Pancreas (tissue), 10 donors: ENCODE results near the gene RHBDL3. TPM values are rescaled to one million over a fixed set of nuclear protein-coding genes. Genes with fewer than 3 reads are reported as not detected.

Experiments used
- ATAC-seq, 4 donors: fragments of 200-7000 bp; cut with Tn5 transposase; one replicate each; pipeline versions ENCODE4 v1.8.0 to v1.9.1; 2020; ENCODE audit warnings: mild to moderate bottlenecking in 4 of 4, moderate library complexity in 4 of 4
- DNase-seq, 6 donors: peaks; one replicate each; pipeline ENCODE4 v3.0.0-alpha.2; 2020
- FAIRE-seq: peaks from 2 replicates; lab custom pipeline; 2012; peaks lifted over from hg19 to GRCh38; lab: Jason Lieb, UNC
- H3K27ac ChIP-seq, 4 donors: fragments of 200-600 bp; sonication (generic); 1 replicate in 3 of 4; 2 replicates in 1 of 4; pipeline versions ENCODE4 v1.5.0 to v1.8.0; 2020
- H3K27me3 ChIP-seq, 4 donors: fragments of 200-600 bp; one replicate each; pipeline ENCODE4 v1.8.0; 2021
- H3K36me3 ChIP-seq, 3 donors: fragments of 200-600 bp; sonication (generic) in 1 of 3; one replicate each; pipeline versions ENCODE4 v1.5.0 to v1.8.0; 2020 to 2021
- H3K4me1 ChIP-seq, 3 donors: fragments of 200-600 bp; one replicate each; pipeline ENCODE4 v1.8.0; 2021
- H3K4me3 ChIP-seq, 4 donors: fragments of 200-600 bp; sonication (generic) in 2 of 4; one replicate each; pipeline versions ENCODE4 v1.5.0 to v1.8.0; 2020 to 2021
- H3K9me3 ChIP-seq, 4 donors: fragments of 200-600 bp; one replicate each; pipeline ENCODE4 v1.8.0; 2021
- CTCF ChIP-seq, 4 donors: fragments of 200-600 bp; sonication (generic) in 3 of 4; IDR thresholded peaks; one replicate each; pipeline versions ENCODE4 v1.5.0 to v1.8.0; 2021; ENCODE audit warnings: antibody characterized with exemption in 4 of 4
- WGBS, 2 donors: extraction: QIAGEN DNeasy Blood & Tissue Kit; methylation state at CpG; one replicate each; pipeline ENCODE4 v1.1.7; 2013; 5-methylcytosine and 5-hydroxymethylcytosine counted together
- intact Hi-C, 3 donors: fragments of 100-400 bp; cut with DNase I; formaldehyde crosslinking; loops; one replicate each; pipeline versions ENCODE4 v1.11.1 to v1.14.2; 2022
- polyA plus RNA-seq, 2 donors: library from polyadenylated mRNA; stranded (reverse); fragments of 200-250 nt; gene quantifications; one replicate each; pipeline ENCODE4 v1.2.3, GENCODE V29; 2013
- total RNA-seq, 6 donors: library from RNA; stranded (reverse); fragmentation: NEBNext Ultra II Directional in 4 of 6; extraction: Animal tissue kit (Norgen Biotek cat#: 25700) in 4 of 6; gene quantifications; one replicate each; pipeline versions ENCODE4 v1.2.1 to v1.2.4, GENCODE V29; 2021 to 2023
- donor health status: healthy with polysubstance abuse.
- donor health status: DM: no; HTN: no; CAD: no; lungs with moderate emphysema.
- donor health status: DM: no; HTN: no; CAD: no.
- donor health status: control.
- donor health status: control.
- donor health status: Bipolar disorder and iron deficiency.
- donor health status: DM: yes; HTN: yes; CAD: no.
- donor health status: DM: no; HTN: no; CAD: no.
- donor health status: DM: no; HTN: no; CAD: no.
- donor health status: DM: yes; HTN: yes; CAD: no.

The RHBDL3 gene
- total and polyA plus RNA-seq, 8 donors = 0.12 to 1.8 (median 0.47) TPM

- Histone ChIP-seq H3K36me3 (no peaks in the 10 kb centered on the region), H3K9me3 (no peaks in the 10 kb centered on the region), H3K27me3 (no peaks in the 10 kb centered on the region), H3K4me1 (no peaks in the 10 kb centered on the region), H3K4me3 (no peak overlapping the region), H3K27ac (peak overlapping the region in 2 of 4 donors; percentile 62)
- no peak for DNase-seq
- WGBS, 2 donors = 59 to 60% methylated on average over 2 of the region's 2 CpGs
- peak in 2 of 4 donors; percentile 16 to 21 for ATAC-seq
- intact Hi-C loops = no loop called here
- no peak for FAIRE-seq
- TF ChIP-seq CTCF (IDR thresholded peaks at IDR 0.05) = no peak
Observed at GRCh38 chr17:32303781-32304288, 38.2 kb downstream of the RHBDL3 start.

- no peak for TF ChIP-seq CTCF (IDR thresholded peaks at IDR 0.05)
- no peak for ATAC-seq
- no peaks in the 10 kb centered on the region for H3K36me3 ChIP-seq
- no peak overlapping the region for H3K4me3 ChIP-seq
- no peaks in the 10 kb centered on the region for H3K27me3 ChIP-seq
- no peaks in the 10 kb centered on the region for H3K4me1 ChIP-seq
- no peaks in the 10 kb centered on the region for H3K9me3 ChIP-seq
- H3K27ac ChIP-seq = no peak overlapping the region
- DNase-seq = no peak
- intact Hi-C loops = no loop called here
- WGBS, 2 donors = 82 to 84% methylated on average over 9 of the region's 9 CpGs
- no peak for FAIRE-seq
Observed at GRCh38 chr17:32305049-32305448, 39.4 kb downstream of the RHBDL3 start.

- Histone ChIP-seq H3K36me3 (no peaks in the 10 kb centered on the region), H3K4me1 (no peaks in the 10 kb centered on the region), H3K9me3 (no peaks in the 10 kb centered on the region), H3K27ac (no peak overlapping the region), H3K27me3 (no peaks in the 10 kb centered on the region), H3K4me3 (no peak overlapping the region)
- DNase-seq (no peak), ATAC-seq (no peak), FAIRE-seq (no peak)
- intact Hi-C loops = no loop called here
- 55 to 58% methylated on average over 4 of the region's 4 CpGs for WGBS, 2 donors
- no peak for TF ChIP-seq CTCF (IDR thresholded peaks at IDR 0.05)
Observed at GRCh38 chr17:32307658-32308057, 42.0 kb downstream of the RHBDL3 start.

GRCh38 chr17:32311028-32311536 is 45.5 kb downstream of the RHBDL3 start:
- Histone ChIP-seq H3K27me3 (no peaks in the 10 kb centered on the region), H3K27ac (no peak overlapping the region), H3K4me1 (no peaks in the 10 kb centered on the region), H3K4me3 (no peak overlapping the region), H3K36me3 (no peaks in the 10 kb centered on the region), H3K9me3 (no peaks in the 10 kb centered on the region)
- TF ChIP-seq CTCF (IDR thresholded peaks at IDR 0.05) = no peak
- ATAC-seq = peak in 1 of 4 donors; percentile 35
- 24 to 27% methylated on average over 9 of the region's 9 CpGs for WGBS, 2 donors
- intact Hi-C loops = no loop called here
- DNase-seq = no peak
- no peak for FAIRE-seq

- ATAC-seq (no peak), DNase-seq (no peak), FAIRE-seq (no peak)
- Histone ChIP-seq H3K27me3 (no peaks in the 10 kb centered on the region), H3K9me3 (no peaks in the 10 kb centered on the region), H3K27ac (no peak overlapping the region), H3K4me3 (no peak overlapping the region), H3K4me1 (no peaks in the 10 kb centered on the region), H3K36me3 (no peaks in the 10 kb centered on the region)
- 77 to 84% methylated on average over 9 of the region's 9 CpGs for WGBS, 2 donors
- TF ChIP-seq CTCF (IDR thresholded peaks at IDR 0.05) = no peak
- intact Hi-C loops = no loop called here
Observed at GRCh38 chr17:32314636-32315035, 49.0 kb downstream of the RHBDL3 start.
